ENCODE data around the gene KLHL6.

GRCh38 chr3:183439515-183439914, 116.0 kb downstream of the KLHL6 start:
- TF ChIP-seq CTCF (IDR thresholded peaks at IDR 0.05; ENCODE audit: poor library complexity), result no peak
- TF ChIP-seq EZH2 (IDR thresholded peaks at IDR 0.05; ENCODE audit: borderline replicate concordance), result no peak
- TF ChIP-seq EZH2phosphoT487 (IDR thresholded peaks at IDR 0.05; ENCODE audit: low read depth, severe bottlenecking, unreplicated experiment), result no peak
